Middle frontal gyrus (tissue), 1 donor: Measurements from ENCODE around the gene GABRB1.
A peak's percentile ranks its signal among the peaks of the same experiment; 100 is the strongest.

Experiments used
- DNase-seq: peaks from one replicate; pipeline ENCODE4 v3.0.0-alpha.2; 2015; ENCODE audit warnings: low spot score; ENCODE audit errors: extremely low spot score

Gene GABRB1

GRCh38 chr4:47382846-47383360, 351.5 kb downstream of the GABRB1 start:
- no peak for DNase-seq

DNA sequence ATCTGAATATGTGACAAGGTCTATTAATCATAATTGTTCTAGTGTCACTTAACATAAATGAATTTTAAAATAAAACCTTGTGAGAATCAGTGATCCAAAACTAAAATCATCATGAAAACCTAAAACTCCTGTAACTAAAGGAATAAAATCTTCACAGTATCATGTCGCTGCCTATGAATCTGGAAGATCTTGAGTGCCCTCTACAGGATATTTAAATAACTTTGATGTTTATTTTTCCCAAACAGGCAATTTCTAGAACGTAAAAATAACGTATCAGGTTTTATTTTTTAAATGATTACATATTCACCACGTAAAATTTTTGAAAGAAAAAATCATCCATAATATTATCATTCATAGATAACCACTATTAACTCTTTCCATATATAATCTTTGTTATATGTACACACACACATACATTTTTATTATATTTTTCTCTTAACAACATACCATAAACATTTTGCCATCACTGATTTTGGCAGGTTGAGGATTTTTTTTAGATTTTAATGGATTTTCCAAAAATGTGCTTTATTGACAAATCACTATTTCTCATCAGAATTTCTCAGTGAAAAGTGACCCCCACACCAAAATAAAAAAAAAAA, 352.6 kb downstream of the GABRB1 start:
- DNase-seq = peak; percentile 60

GRCh38 chr4:47386146-47386545, 354.8 kb downstream of the GABRB1 start:
- DNase-seq = no peak

DNA sequence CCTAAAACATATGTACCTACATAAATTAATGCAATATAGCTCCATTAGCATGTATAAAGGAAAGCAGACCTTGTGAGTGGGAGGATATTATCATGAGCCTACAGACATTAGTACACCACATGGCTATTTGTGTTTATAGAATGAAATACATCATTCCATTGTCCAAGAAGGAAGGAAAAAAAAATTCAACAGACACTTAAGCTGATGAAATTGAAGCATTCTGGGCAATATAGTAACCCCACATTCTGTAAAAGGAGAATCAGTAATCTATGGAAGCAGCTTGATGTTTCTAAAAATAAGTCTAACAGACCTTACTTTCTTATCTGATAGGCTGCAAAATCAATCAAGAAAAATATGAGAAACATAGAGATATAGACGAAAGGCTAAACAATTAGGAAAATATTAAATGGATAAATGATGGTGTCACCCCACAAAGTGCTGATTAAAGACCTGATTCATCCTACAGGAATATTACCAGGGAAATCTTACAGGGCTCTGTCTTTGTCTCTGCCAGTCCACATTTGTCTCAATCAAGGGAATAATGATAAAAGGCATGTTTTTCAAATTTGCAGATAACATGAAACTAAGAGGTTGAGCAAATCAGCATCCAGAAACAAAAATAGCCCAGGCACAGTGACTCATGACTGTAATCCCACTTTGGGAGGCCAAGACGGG, 355.3 kb downstream of the GABRB1 start:
- no peak for DNase-seq

DNA sequence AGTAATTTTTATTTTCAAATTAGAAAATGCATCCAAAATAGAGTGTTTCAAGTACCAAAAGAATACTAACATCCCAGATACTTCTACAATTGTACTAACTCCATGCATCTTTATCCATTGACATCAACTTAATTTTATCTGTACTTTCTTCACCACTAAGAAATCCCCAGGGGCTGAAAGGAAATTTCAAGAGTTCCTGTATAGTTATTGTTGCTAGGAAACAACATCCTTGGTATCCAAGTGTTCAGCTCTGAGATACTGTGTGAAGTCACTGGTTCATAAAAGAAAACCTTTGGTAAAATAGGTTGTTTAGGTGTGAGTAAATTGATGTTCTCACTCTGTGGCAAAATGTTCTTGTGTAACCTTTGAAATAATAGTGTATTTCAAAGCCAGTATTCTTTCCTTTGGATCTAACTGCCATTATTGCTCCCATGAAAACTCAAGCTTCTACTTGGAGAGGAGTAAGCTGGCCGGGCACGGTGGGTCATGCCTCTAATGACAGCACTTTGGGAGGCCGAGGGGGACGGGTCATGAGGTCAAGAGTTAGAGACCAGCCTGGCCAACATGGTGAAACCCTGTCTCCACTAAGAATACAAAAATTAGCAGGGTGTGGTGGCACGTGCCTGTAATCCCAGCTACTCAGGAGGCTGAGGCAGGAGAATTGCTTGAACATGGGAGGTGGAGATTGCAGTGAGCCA, 359.2 kb downstream of the GABRB1 start:
- no peak for DNase-seq

GRCh38 chr4:47391256-47391655, 359.9 kb downstream of the GABRB1 start:
- DNase-seq = no peak

GRCh38 chr4:47406408-47406807, 375.0 kb downstream of the GABRB1 start:
- DNase-seq = no peak

- DNase-seq = no peak
These were observed 378.9 kb downstream of the GABRB1 start for GRCh38 chr4:47410271-47410670.

- DNase-seq = no peak
These were observed 382.2 kb downstream of the GABRB1 start for GRCh38 chr4:47413521-47413920.

DNA sequence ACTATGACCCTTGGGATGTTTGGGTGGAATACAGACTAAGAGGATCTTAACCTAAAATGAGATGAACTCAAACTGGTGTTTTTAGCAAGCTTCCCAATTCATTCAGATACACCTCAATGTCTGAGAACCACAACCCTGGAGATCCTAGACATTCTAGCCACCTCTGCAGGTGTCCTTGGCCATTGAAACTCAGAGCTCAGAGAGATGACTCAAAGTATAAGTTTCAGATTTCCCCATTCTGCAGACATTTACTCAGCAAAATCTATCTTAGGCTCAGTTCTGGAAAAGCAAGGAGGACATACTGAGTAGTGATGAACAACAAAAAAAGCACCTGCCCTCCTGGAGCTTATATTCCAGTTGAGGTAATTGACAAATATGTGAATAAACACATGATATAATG, 384.4 kb downstream of the GABRB1 start:
- DNase-seq = no peak

- no peak for DNase-seq
These were observed 386.8 kb downstream of the GABRB1 start for GRCh38 chr4:47418147-47418546.

- DNase-seq = no peak
These were observed 387.9 kb downstream of the GABRB1 start for GRCh38 chr4:47419296-47419695.

DNA sequence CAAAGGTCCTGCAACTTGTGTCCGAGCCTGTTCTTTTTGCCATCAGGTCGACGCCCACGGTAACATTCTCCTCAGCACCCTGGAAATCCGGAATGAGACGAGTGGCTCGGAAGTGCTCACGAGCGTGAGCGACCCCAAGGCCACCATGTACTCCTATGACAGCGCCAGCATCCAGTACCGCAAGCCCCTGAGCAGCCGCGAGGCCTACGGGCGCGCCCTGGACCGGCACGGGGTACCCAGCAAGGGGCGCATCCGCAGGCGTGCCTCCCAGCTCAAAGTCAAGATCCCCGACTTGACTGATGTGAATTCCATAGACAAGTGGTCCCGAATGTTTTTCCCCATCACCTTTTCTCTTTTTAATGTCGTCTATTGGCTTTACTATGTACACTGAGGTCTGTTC, 394.3 kb downstream of the GABRB1 start:
- DNase-seq = no peak

GRCh38 chr4:47427935-47428334, 396.6 kb downstream of the GABRB1 start:
- DNase-seq = no peak

DNA sequence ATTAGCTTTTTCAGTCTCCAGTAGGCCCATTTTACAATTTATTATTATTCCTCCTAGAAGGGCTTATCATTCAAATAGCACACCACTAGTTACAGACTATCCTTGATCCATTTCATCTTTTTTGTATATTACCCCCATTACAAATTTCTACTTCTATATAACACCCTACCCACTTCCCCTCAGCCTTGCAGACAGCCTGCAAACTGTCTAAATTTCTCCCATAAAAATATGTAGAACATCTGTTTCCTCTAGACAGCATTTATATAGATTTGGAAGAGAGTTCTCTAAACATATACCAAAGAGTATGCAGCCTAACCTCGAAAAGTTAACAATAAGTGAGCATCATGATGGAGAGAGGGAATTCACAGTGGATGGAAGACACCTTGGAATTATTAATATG, 401.4 kb downstream of the GABRB1 start:
- DNase-seq = no peak

DNA sequence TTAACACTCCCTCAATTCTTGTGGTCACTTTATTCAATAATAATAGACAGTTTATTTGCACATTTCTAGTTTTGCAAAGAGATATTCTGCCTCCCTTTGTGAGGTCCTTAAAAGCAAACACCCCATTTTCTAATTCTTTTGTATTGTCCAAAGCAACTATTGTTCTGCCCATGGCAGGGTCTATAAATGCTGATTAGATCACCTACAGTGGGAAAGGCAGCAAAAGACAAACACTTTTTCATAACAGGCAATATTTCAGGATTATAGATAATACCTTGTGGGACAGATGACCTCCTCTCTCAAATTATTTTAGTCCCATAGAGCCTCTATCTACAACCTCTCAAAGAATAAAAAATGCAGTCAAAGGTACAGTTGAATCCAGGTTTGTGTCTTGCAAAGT, 403.6 kb downstream of the GABRB1 start:
- DNase-seq = no peak

DNA sequence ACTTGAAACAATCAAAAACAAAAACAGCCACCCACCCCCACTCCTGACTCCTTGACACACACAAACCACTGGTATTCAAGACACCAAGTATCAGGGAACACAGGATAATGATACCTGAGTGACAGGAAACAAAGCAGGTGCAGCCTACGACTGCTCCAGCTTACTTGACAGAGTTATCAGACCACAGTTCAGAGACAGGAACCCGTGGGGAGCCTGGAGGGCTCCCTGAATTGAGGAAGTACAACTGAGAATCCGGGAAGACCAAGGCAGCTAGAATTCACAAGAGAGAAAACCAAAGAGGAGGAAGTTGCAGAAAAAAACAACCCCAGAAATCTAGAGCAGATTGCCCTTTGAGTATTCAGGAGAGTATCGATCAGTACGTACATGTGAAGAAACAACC, 411.6 kb downstream of the GABRB1 start:
- no peak for DNase-seq

- no peak for DNase-seq
These were observed 412.7 kb downstream of the GABRB1 start for GRCh38 chr4:47444031-47444430.

GRCh38 chr4:47451657-47452056, 420.3 kb downstream of the GABRB1 start:
- no peak for DNase-seq

DNA sequence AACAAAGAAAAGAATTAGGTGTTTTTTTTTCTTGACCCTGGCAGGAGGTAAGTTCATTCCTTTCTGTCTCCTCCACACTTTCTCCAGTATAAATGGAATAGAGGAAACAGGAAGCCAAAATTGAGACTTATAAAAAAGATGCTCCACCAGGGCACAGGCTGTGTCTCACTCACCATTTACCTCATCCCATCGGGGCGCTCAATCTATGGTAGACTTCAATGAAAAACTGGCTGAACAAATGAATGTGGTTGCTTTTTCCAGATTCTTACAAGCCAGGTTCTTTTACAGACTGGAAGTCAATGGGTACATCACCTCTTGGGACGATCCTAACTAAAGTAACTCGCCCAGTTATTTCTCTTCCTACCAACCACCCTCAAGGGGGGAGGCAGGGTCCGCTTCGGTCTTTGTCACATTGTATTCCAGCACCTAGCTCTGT, 431.4 kb downstream of the GABRB1 start:
- no peak for DNase-seq

DNA sequence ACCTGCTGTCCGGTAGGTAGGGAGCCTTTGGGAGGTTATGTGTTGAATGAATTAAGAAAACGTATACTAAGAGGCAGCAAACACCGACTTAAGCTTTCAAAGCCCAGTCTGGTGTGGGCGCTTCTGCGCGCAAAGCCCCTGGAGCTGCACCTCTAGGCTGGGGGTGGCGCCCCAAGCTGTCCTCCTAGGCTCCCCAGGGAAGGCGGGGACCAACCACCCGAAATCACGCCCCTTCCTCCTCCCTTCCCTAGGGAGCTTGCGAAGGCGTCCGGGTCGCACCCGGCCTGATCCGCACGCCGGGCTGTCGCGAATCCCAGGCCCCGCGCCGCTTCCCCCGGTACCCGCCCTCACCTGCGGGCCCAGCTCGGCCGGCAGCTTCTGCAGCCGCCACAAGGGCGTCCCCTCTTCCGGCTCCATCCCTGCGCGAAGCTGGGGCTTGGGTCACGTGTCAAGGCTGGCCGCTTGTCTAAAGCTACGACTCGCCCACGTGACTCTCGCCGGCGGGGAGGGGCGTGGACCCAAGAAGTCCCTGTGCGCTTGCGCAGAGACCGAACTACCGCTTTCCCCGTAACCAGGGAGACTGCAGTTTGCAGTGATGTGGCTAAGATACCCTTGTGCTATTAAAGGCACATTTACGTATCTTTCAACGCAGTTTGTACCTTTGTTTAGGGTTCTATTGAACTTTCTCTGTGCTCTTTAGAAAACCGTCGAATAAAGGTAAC, 432.0 kb downstream of the GABRB1 start, which contains the start of gene COMMD8:
TSS of gene COMMD8 (minus strand) at position 468 of the 722 bp plus-strand sequence. CDS start at position 417, 51 bp downstream.
- DNase-seq = peak; percentile 96

GRCh38 chr4:47465004-47465403, 433.6 kb downstream of the GABRB1 start:
- no peak for DNase-seq
